COLO829 (cell line): Measurements from ENCODE around the gene PPP2R2C.

Experiments used
- DNase-seq: peaks from one replicate; pipeline ENCODE4 v3.0.0; 2012; ENCODE audit warnings: low spot score

PPP2R2C gene

GRCh38 chr4:6301732-6302442, 170.5 kb downstream of the PPP2R2C start:
- no peak for DNase-seq

DNA sequence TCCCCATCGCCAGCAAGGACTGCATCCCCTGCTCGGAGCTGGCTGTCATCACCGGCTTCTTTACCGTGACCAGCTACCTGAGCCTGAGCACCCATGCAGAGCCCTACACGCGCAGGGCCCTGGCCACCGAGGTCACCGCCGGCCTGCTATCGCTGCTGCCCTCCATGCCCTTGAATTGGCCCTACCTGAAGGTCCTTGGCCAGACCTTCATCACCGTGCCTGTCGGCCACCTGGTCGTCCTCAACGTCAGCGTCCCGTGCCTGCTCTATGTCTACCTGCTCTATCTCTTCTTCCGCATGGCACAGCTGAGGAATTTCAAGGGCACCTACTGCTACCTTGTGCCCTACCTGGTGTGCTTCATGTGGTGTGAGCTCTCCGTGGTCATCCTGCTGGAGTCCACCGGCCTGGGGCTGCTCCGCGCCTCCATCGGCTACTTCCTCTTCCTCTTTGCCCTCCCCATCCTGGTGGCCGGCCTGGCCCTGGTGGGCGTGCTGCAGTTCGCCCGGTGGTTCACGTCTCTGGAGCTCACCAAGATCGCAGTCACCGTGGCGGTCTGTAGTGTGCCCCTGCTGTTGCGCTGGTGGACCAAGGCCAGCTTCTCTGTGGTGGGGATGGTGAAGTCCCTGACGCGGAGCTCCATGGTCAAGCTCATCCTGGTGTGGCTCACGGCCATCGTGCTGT, 171.2 kb downstream of the PPP2R2C start:
- DNase-seq: no peak

DNA sequence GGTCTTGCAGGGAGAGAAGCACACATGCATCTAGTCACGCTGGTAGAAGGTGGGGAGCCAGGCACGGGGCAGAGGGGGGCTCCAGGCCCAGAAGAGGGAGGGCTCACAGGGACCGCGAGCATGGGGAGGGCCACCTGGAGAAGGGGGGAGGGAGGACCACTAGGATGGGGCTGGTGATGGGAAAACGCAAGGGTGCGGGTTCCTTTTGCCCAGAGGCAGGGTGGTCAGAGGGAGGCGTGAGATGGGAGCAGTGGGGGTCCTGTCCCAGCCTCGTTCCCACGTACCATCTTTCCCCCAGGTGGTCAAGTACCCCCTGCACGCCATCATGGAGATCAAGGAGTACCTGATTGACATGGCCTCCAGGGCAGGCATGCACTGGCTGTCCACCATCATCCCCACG, 172.1 kb downstream of the PPP2R2C start:
- no peak for DNase-seq

- no peak for DNase-seq
These were observed 172.5 kb downstream of the PPP2R2C start for GRCh38 chr4:6299875-6300274.

DNA sequence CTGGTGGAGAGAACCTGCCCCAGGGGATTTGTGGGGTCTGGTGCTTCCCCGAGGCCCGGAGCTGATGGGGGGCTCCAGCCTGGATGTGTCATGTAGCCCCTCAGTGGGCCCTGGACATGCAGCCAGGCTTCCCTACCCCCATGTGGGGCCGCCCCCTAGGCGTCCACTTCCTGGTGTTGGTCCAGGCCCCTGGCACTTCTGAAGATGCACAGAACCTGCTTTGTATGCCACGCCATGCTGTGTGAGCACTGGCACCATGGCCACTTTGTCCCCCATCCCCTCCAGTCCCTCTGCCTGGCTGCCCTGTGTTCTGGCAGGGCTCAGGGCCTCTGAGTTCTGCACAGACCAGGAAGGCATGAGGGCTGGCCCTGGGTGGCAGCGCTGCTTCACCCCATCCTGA, 173.6 kb downstream of the PPP2R2C start:
- DNase-seq: no peak

GRCh38 chr4:6298035-6298434, 174.4 kb downstream of the PPP2R2C start:
- DNase-seq: no peak

DNA sequence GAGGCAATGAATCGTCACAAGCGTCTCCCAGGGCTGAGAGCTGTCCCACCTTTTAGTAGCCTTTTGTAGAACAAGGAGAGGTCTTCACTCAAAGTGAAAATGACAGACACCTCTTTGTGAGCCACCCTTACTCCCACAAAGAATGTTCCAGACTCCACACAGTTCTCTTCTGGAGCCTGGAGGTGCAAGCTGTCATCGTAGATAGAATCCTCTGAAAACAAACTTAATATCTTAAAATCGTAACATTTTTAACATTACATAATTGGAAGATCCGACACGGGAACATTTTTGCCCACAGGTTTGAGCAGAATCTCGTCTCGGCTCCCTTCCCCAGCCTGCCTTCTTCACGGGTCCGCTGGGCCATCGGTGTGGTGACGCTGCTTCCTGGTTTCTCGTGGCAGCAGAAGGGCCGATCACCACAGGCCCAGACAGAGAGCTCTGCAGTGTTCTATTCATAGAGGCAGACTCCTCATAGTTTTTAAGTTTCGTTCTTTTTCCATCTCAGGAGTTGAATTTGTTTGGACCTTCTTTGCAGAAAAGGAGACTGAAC, 175.1 kb downstream of the PPP2R2C start:
- DNase-seq: no peak

GRCh38 chr4:6296026-6296425, 176.4 kb downstream of the PPP2R2C start:
- DNase-seq: no peak

GRCh38 chr4:6295495-6295894, 176.9 kb downstream of the PPP2R2C start:
- no peak for DNase-seq

DNA sequence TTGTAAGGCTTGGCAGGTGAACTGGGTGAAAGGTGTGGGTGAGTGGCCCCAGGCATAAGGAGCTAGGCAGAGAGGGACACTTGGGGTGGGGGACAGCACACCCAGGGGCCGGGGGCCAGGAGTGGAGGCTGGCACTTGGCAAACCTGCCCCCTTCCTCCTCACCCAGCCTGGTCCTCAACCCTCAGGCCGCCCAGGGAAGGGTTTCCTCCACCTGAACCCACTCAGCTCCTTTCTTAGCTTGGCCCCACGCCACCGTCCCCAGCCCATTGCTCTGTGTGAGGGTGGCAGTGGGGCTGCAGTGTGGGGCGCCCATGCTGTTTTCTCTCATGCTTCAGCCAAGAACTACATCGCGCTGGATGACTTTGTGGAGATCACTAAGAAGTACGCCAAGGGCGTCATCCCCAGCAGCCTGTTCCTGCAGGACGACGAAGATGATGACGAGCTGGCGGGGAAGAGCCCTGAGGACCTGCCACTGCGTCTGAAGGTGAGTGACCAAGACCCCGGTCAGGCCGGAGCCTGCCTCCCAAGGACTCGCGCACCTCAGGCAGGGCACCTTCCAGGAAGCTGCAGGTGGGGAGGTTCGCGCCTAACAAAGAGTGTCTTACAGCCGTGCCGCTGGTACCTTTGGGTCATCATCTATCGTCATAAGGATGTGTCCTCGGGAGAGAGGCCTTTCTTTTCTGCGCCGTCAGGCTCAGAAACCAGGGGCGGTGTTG, 177.6 kb downstream of the PPP2R2C start:
- DNase-seq: no peak

DNA sequence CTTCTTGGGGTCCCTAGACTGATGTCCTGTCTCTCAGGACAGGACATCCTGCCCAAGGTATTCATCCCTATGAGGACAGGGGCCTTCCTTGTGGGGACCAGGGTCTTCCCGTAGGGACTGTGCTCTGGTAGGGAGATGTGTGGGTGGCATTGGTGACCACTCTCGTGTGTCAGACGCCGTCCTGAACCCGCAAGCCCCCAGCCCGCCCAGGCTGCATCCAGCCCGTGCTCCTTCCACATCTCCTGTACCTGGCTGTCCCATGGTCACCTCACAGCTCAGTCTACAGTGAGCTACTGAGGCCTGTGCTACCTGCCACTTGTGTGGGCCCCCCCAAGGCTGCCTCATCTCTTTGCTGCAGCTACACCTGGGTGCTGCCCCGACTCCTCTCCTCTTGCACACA, 178.8 kb downstream of the PPP2R2C start:
- DNase-seq: no peak

GRCh38 chr4:6293097-6293445, 179.3 kb downstream of the PPP2R2C start:
- no peak for DNase-seq

GRCh38 chr4:6292376-6293096, 179.9 kb downstream of the PPP2R2C start:
- DNase-seq: no peak

- no peak for DNase-seq
These were observed 180.6 kb downstream of the PPP2R2C start for GRCh38 chr4:6291784-6292297.

GRCh38 chr4:6290769-6291547, 181.5 kb downstream of the PPP2R2C start:
- DNase-seq: no peak

GRCh38 chr4:6290256-6290655, 182.2 kb downstream of the PPP2R2C start:
- DNase-seq: no peak

- DNase-seq: no peak
These were observed 183.5 kb downstream of the PPP2R2C start for GRCh38 chr4:6288871-6289270.

DNA sequence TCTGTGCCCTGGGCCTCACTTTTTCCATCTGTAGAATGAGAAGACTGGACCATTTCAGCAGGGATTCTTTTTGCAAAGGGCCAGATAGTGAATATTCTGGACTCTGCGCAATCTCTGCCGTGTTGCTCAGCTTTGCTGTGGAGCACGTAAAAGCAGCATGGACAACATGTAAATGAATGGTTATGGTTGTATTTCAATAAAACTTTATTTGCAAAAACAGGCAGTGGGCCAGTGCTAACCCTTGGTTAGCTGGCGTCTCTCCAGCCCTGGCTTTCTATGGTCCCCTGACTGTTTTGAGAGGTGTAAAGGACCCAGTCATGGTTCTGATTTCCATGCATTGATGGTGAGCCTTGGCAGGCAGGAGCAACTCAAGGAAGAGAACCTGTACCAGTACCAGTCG, 184.1 kb downstream of the PPP2R2C start:
- no peak for DNase-seq

- no peak for DNase-seq
These were observed 185.2 kb downstream of the PPP2R2C start for GRCh38 chr4:6287017-6287788.

GRCh38 chr4:6283282-6283681, 189.1 kb downstream of the PPP2R2C start:
- DNase-seq: no peak
